COLO668 (cell line): Measurements from ENCODE around the gene FAM131C.
"Not testable (repeated sequence)": the region's sequence is repeated elsewhere in the genome, so short reads cannot be mapped to it uniquely, and the experiment has no call there.

Experiments
- DNase-seq: peaks from one replicate; lab custom pipeline; 2025; ENCODE audit not compliant: unreplicated experiment; lab: John Stamatoyannopoulos, UW

FAM131C gene

GRCh38 chr1:16073490-16074119 is at the start of gene FAM131C:
Gene FAM131C (minus strand): TSS chr1:16073651. CDS start chr1:16073442, 209 bp downstream.
- peak; percentile 59 for DNase-seq

- no peak for DNase-seq
Observed at GRCh38 chr1:16122916-16123315, 49.5 kb upstream of the FAM131C start.

DNA sequence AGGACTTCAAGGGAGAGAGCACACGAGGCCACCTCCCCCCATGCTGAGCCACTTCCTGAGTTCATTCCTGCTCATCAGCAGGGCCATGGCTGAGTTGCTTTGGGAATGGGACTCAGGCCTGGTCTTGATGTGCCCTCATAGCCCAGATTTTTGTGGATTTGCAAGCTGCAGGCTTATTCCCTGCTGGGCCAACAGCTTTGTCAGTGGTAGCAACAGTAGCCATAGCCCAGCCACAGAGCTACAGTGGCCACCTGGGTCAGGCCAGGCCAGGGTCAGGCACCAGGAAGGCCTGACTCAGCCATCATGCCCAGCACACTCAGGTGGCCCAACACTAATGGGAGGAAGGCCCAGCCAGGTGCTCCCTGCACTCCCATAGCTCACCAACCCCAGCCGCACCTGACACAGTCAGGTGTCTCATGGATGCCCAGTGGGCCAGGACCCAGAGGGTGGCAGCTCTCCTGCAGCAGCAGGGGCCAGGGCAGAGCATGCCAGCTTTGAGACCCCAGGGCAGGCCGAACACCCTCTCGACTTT is 49.0 kb upstream of the FAM131C start:
- DNase-seq: no peak

GRCh38 chr1:16120940-16121410 is 47.5 kb upstream of the FAM131C start:
- DNase-seq: peak; percentile 53

GRCh38 chr1:16120407-16120806 is 47.0 kb upstream of the FAM131C start:
- DNase-seq: no peak

DNA sequence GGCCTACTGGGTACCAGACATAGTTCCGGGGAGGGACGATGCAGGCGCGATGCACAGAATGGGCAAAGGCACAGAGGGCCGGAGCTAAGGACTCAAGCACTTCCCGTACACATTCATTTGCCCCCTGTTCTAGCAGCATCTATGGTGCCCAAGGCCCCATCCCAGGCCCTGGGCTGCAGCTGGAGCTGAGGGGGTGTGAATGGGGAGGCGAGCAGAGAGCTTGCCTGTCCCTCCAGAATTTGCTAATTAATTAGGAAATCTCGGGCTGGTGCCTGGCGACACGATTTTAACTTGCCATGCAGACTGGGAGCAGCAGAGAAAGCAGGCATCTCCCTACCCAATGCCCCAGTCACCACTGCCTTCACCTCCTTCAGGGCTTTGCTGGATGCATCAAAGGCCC is 46.5 kb upstream of the FAM131C start:
- no peak for DNase-seq

DNA sequence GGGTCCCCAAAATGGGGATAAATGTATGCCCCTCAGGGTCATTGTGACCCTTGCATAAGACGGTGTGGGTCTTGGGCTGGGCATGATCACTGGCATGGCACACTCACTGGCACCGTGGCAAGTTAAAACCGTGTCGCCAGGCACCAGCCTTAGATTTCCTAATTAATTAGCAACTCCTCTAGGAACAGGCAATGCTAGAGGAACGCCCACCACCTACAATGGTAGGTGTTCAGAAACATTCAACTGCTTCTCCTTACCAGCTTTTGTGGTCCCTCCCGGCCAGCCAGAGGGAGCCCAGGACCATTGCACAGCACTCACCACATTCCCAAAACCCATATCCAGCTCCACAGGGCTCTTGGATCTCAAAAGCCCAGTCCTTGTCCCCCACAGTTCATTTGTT is 46.1 kb upstream of the FAM131C start:
- no peak for DNase-seq

- DNase-seq: no peak
Observed at GRCh38 chr1:16118706-16119105, 45.3 kb upstream of the FAM131C start.

GRCh38 chr1:16117936-16118335 is 44.5 kb upstream of the FAM131C start:
- no peak for DNase-seq

GRCh38 chr1:16117369-16117768 is 43.9 kb upstream of the FAM131C start:
- no peak for DNase-seq

DNA sequence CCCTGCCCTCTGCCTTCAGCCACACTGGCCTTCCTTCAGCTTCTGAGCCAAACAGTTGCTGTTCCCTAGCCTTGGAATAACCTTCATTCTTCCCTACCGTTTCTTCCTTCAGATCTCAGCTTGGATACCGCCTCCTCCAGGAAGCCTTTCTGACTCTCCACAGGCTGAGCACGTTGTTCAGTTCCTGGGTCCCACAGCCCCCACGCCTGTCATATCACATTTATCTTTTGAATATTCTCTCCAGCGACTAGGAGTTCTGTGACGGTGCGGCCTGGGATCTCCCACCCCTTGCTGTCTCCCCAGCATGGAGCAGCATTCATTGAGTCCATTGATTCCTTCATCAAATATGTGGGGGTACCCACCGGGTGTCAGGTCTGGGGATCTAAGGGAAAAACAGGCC is 43.2 kb upstream of the FAM131C start:
- no peak for DNase-seq

DNA sequence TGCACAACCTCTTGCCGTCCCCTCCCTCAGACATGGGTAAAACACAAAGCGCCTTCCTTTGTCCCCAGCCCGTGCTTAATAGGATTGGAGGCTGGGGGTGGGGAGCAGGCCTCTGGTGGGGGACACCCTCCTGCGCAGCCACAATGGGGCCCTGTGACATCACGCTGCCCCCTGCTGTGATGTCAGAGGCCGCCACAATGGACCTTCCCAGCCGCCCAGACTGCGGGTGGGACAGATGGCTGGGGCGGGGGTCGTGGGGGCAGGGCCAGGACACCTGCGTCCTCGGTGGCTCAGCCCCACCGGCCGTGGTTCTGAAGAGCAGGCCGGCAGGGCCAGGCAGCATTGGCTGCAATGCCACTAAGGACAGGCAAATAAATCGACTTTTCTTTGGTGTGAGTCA is 42.6 kb upstream of the FAM131C start:
- no peak for DNase-seq

DNA sequence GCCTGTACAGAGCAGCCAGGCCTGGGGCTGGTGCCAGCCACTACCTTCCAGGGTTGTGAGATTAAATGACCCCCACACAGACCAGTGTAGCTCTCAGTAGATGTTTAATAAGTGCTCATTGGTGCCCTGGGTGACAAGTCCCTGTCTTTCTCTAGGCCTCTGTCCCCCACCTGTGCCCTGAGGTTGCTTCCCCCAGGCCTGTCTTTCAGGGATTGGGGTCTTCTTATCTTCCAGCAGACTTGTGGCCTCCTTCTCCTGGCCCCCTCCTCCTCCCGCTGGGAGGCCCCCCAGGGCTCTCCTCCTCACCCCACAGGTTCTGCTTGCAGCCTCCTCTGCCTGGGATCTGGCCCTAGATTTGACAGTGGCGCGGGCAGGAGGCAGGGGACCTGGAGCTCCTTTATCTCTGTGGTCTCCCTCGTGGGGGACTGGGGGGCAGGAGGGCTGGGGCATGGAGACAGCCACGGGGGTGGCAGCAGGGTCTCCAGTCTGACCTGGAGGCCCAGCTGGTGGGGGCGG is 42.1 kb upstream of the FAM131C start:
- DNase-seq: no peak

DNA sequence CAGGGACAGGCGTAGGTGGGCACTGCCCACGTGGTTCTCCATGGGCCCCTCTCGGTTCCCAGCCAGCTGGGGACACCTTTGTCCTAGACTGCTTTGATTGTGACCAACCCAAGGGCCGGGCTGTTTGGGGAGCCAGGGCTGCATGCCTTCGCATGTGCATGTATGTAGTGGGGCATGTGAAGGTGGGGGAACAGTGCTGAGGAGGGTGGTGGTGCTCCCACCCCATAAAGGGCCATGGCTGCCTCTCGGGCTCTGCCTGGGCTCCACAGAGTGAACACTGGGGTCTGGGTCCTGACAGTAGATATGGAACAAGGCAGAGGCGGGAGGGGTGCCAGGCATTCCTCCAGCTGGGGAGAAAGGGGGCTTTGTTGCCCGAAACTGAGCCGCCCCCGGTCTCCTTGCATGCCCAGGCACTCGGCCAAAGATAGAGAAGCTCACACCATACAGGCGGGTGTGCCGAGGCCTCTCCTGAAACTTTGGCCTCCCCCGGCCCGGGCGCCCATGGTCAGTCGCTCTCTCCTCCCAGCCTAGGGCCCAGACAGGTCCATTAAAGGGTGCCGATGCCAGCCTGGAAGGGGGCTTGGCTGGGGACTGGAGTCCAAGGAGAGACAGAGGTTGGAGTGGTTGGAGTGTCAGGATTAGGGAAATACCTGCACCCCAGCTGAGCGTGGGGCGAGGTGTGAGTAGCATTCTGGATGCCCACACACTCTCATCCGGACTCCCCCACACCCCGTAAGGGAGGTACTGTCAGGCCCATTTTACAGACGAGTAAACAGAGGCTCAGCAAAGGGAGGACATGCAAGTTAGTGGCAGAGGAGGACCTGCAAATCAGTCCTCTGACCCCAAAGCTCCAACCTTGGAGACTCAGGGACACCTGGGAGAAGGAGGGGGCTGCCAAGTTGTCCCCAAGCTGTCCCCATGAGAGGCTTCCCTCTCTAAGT is 41.3 kb upstream of the FAM131C start:
- DNase-seq: no peak

DNA sequence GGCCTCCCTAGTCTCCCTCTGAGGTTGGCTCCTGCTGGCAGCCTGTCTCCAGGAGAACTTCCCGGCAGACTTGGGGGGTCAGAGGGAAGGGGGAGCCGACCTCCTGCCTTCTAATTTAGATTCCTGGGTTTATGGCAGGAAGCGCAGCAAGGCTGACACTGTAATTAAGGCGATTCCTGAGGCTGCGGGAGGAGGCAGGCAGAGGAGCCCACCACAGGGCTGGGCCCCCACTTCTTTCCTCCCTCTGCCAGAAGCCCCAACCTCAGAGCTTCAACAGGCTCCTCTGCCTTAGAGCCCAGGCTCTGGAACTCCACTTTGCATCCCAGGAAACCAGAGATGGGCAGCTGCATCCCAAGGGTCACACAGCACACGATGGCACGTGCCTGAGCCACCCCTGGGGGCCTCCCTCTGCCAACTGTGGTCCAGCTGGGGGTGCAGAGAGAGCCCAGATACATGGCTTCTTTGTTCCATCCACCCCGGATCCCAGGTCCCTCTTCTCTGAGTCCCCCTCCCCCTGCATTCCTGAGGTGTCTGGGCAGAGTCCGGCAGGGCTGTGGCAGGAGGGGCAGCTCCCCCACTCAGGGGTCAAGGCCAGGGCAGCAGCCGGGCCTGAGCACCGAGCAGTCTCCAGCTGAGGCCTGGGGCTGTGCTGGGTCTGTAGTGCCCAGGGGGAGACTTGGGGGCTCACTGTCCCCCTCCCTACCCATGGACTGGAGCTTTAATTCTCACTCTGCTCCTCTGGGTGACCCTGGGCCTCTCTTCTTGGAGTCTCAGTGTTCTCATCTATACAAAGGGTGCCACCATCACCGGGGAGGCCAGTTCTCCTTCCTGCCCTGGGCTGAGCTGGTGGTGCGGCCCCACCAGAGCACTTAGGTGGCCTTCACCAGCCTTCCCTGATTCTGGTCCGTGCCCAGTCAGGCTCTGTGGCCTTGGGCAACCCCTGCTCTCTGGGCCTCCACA is 39.4 kb upstream of the FAM131C start:
- no peak for DNase-seq

- no peak for DNase-seq
Observed at GRCh38 chr1:16111771-16112595, 38.5 kb upstream of the FAM131C start.

DNA sequence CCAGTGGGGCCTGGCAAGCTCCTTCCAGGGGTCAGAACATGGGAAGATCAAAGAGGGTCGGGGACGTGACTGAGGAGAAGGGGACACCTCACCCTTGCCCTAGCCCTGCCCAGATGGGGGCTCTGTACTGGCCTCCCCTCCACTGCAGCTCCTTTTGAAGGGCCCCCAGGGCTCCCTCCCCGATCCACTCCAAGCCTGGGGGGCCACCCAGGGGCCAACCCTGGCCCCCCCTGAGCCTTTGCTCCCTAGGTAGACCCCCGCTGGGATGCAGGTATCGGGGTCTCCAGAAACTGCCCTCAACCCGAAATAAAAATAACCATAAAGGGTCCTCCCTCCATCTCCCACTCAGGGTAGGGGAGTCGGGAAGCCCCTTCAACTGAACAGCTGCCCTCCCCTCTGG is 37.4 kb upstream of the FAM131C start:
- DNase-seq: no peak

DNA sequence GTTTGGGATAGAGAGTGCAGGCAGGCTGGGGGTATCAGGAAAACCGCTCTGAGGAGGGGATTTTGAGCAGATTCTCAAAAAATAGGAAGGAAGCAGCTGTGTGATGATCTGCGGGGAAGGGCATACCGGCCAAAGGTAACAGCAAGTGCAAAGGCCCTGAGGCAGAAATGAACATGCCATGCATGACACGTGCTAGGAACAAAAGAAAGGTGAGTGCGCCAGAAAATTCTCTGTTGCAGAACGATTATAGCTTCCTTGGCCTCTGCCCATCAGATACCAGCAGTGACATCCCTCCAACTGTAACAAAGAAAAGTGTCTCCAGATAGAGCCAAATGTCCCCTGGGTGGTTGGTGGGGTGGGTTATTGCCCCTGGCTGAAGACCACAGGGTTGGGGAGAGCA is 37.0 kb upstream of the FAM131C start:
- no peak for DNase-seq

DNA sequence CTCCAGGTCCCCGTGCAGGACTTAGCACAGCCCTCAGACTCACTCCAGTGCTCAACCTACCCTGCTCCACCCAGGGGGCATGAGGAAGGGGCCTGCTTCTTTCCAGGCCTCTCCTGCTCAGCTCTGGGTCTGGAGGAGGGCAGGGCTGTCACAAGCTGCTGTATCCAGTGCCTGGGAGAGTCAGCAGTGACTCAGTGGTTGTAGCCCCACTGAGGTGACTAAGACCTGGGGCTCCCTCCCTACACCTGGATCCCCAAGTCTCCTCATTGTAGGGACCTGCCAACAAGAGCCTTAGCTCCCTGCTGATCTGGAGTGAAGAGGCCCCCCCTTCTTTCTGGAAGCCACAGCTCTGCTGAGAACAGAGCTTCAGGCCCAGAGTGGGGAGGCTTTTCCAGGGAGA is 36.1 kb upstream of the FAM131C start:
- no peak for DNase-seq

DNA sequence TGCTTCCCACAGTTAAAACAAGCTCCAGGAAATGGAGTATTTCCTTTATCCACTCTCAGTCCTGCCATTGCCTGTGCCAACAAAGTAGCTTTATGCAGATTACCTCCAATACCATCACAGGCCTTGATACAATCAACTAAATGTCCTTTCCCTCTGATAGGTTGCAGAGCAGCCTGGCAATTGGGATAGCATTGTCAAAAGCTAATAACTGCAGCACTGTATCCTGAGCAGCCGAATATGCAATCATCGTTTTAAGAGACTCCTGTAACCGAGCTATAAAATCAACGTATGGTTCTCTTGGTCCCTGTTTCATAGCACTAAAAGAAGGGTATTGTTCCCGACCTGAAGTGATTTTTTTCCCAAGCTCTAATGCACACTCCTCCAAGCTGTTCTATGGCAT is 33.6 kb upstream of the FAM131C start:
- DNase-seq: not testable (repeated sequence)
